Mesenchymal stem cell (in vitro differentiated cells and primary cell): ENCODE results near the gene DNAH10.

Experiments used
- DNase-seq: peaks from one replicate; pipeline ENCODE4 v3.0.0-alpha.2; 2013
- H2AFZ ChIP-seq: one replicate; pipeline ENCODE4 v1.6.1; 2013; ENCODE audit warnings: low read depth, mild to moderate bottlenecking, control low read depth, inconsistent platforms, low read length, moderate library complexity
- H2AK5ac ChIP-seq: 2 replicates; pipeline ENCODE4 v1.6.1; 2013; ENCODE audit warnings: low read length, moderate library complexity, mild to moderate bottlenecking, inconsistent platforms; ENCODE audit not compliant: severe bottlenecking
- H2BK120ac ChIP-seq: one replicate; pipeline ENCODE4 v1.6.1; 2013; ENCODE audit warnings: low read depth, mild to moderate bottlenecking, inconsistent platforms, low read length, moderate library complexity
- H2BK12ac ChIP-seq, 2 experiments: one replicate each; pipeline ENCODE4 v1.6.1; 2013; ENCODE audit warnings: inconsistent platforms in 2 of 2, low read length in 2 of 2, mild to moderate bottlenecking in 2 of 2, moderate library complexity in 2 of 2, control low read depth in 1 of 2
- H2BK15ac ChIP-seq: one replicate; pipeline ENCODE4 v1.6.1; 2013; ENCODE audit warnings: mild to moderate bottlenecking, low read depth, inconsistent platforms; ENCODE audit not compliant: poor library complexity, severe bottlenecking
- H2BK5ac ChIP-seq: 2 replicates; pipeline ENCODE4 v1.6.1; 2013; ENCODE audit warnings: low read depth, mild to moderate bottlenecking, low read length, control low read depth, inconsistent platforms; ENCODE audit not compliant: poor library complexity, severe bottlenecking
- H3K14ac ChIP-seq, 2 experiments: one replicate each; pipeline ENCODE4 v1.6.1; 2013; ENCODE audit warnings: inconsistent platforms in 2 of 2, low read length in 2 of 2, control low read depth in 1 of 2, mild to moderate bottlenecking in 1 of 2, moderate library complexity in 1 of 2
- H3K18ac ChIP-seq, 2 experiments: one replicate each; pipeline ENCODE4 v1.6.1; 2013; ENCODE audit warnings: inconsistent platforms in 2 of 2, low read length in 2 of 2, control low read depth in 1 of 2, low read depth in 1 of 2, mild to moderate bottlenecking in 1 of 2
- H3K23ac ChIP-seq, 2 experiments: one replicate each; pipeline ENCODE4 v1.6.1; 2013; ENCODE audit warnings: inconsistent platforms in 2 of 2, low read length in 2 of 2, mild to moderate bottlenecking in 2 of 2, moderate library complexity in 2 of 2, control low read depth in 1 of 2
- H3K27ac ChIP-seq: 2 replicates; pipeline ENCODE4 v1.5.1; 2013; ENCODE audit warnings: mild to moderate bottlenecking, moderate library complexity, low read length, control low read depth, inconsistent platforms; ENCODE audit not compliant: poor library complexity, severe bottlenecking
- H3K27me3 ChIP-seq, 2 experiments: 2 replicates each; pipeline versions ENCODE4 v1.6.1 to v1.7.0; 2013; ENCODE audit warnings: low read length in 2 of 2, mild to moderate bottlenecking in 2 of 2, moderate library complexity in 2 of 2, control low read depth in 1 of 2, inconsistent platforms in 1 of 2; ENCODE audit not compliant: control insufficient read depth in 1 of 2, insufficient read depth in 1 of 2
- H3K36me3 ChIP-seq, 2 experiments: 2 replicates each; pipeline versions ENCODE4 v1.6.1 to v1.7.0; 2013; ENCODE audit warnings: low read length in 2 of 2, control low read depth in 1 of 2, inconsistent platforms in 1 of 2, low read depth in 1 of 2, mild to moderate bottlenecking in 1 of 2; ENCODE audit not compliant: insufficient read depth in 2 of 2, control insufficient read depth in 1 of 2
- H3K4ac ChIP-seq, 2 experiments: one replicate each; pipeline ENCODE4 v1.6.1; 2013; ENCODE audit warnings: inconsistent platforms in 2 of 2, low read length in 2 of 2, mild to moderate bottlenecking in 2 of 2, moderate library complexity in 2 of 2, control low read depth in 1 of 2, low read depth in 1 of 2
- H3K4me1 ChIP-seq: 2 replicates; pipeline ENCODE4 v1.6.1; 2013; ENCODE audit warnings: low read depth, low read length, control low read depth; ENCODE audit not compliant: control insufficient read depth, insufficient read depth
- H3K4me2 ChIP-seq: 2 replicates; pipeline ENCODE4 v1.6.1; 2013; ENCODE audit warnings: low read length, mild to moderate bottlenecking, inconsistent platforms; ENCODE audit not compliant: poor library complexity, severe bottlenecking
- H3K4me3 ChIP-seq, 2 experiments: 2 replicates each; pipeline versions ENCODE4 v1.5.1 to v1.7.0; 2013; ENCODE audit warnings: low read length in 2 of 2, mild to moderate bottlenecking in 2 of 2, control low read depth in 1 of 2, low read depth in 1 of 2; ENCODE audit not compliant: insufficient read depth in 1 of 2
- H3K79me1 ChIP-seq: replicated peaks from 2 replicates; pipeline ENCODE4 v1.6.1; 2013; ENCODE audit warnings: mild to moderate bottlenecking, control low read depth, low read length, inconsistent platforms; ENCODE audit not compliant: poor library complexity, severe bottlenecking
- H3K9ac ChIP-seq: 2 replicates; pipeline ENCODE4 v1.7.0; 2013; ENCODE audit warnings: mild to moderate bottlenecking, low read length, moderate library complexity
- H3K9me3 ChIP-seq: 2 replicates; pipeline ENCODE4 v1.7.0; 2013; ENCODE audit warnings: mild to moderate bottlenecking, low read length; ENCODE audit not compliant: control insufficient read depth
- H4K8ac ChIP-seq: one replicate; pipeline ENCODE4 v1.6.1; 2013; ENCODE audit warnings: inconsistent platforms, mild to moderate bottlenecking, low read length, moderate library complexity
- H4K91ac ChIP-seq: one replicate; pipeline ENCODE4 v1.6.1; 2013; ENCODE audit warnings: mild to moderate bottlenecking, low read length, inconsistent platforms
- WGBS: methylation state at CpG from one replicate; pipeline ENCODE4 v1.1.7; 2013; ENCODE audit warnings: mixed read lengths; 5-methylcytosine and 5-hydroxymethylcytosine counted together

The DNAH10 gene

GRCh38 chr12:123839826-123840225 is 77.7 kb downstream of the DNAH10 start:
- Histone ChIP-seq H2AFZ (no peak overlapping the region), H3K4me2 (no peak overlapping the region), H2BK120ac (no peak overlapping the region), H2AK5ac (no peak overlapping the region), H2BK15ac (no peak overlapping the region), H3K4me1 (no peaks in the 10 kb centered on the region), H3K79me1 (no peaks in the 10 kb centered on the region), H3K4me3 (no peak overlapping the region), H4K8ac (no peak overlapping the region), H3K9me3 (peaks cover 8% of the 10 kb centered on the region), H3K18ac (no peak overlapping the region), H4K91ac (no peak overlapping the region), H3K4ac (no peak overlapping the region), H3K27ac (no peak overlapping the region), H2BK5ac (no peak overlapping the region), H2BK12ac (no peak overlapping the region), H3K9ac (no peak overlapping the region), H3K23ac (no peak overlapping the region), H3K27me3 (peaks cover 7 to 14% of the 10 kb centered on the region in 2 experiments), H3K14ac (no peak overlapping the region), H3K36me3 (no peaks in the 10 kb centered on the region)
- 67% methylated on average over 6 of the region's 6 CpGs for WGBS
- DNase-seq = peak; percentile 54

GRCh38 chr12:123840765-123841425 is 78.8 kb downstream of the DNAH10 start:
- no peak overlapping the region for H4K8ac ChIP-seq
- H3K27me3 ChIP-seq = peaks cover 7 to 14% of the 10 kb centered on the region in 2 experiments
- no peak overlapping the region for H2BK5ac ChIP-seq
- no peak overlapping the region for H3K14ac ChIP-seq
- no peak overlapping the region for H3K23ac ChIP-seq
- H3K4me1 ChIP-seq = no peaks in the 10 kb centered on the region
- H3K4me3 ChIP-seq = no peak overlapping the region
- no peak overlapping the region for H3K4ac ChIP-seq
- no peak overlapping the region for H3K27ac ChIP-seq
- H2BK15ac ChIP-seq = no peak overlapping the region
- no peaks in the 10 kb centered on the region for H3K36me3 ChIP-seq
- no peak overlapping the region for H3K18ac ChIP-seq
- H3K9me3 ChIP-seq = no peaks in the 10 kb centered on the region
- WGBS = 91% methylated on average over 16 of the region's 16 CpGs
- H3K9ac ChIP-seq = no peak overlapping the region
- H4K91ac ChIP-seq = no peak overlapping the region
- H2AK5ac ChIP-seq = no peak overlapping the region
- no peak overlapping the region for H2AFZ ChIP-seq
- no peak for DNase-seq
- H2BK12ac ChIP-seq = peak overlapping the region in 1 of 2 experiments; percentile 15
- no peak overlapping the region for H3K4me2 ChIP-seq
- H2BK120ac ChIP-seq = no peak overlapping the region
- H3K79me1 ChIP-seq = no peaks in the 10 kb centered on the region

GRCh38 chr12:123843912-123844748 is 82.0 kb downstream of the DNAH10 start:
- no peaks in the 10 kb centered on the region for H3K79me1 ChIP-seq
- H3K18ac ChIP-seq = no peak overlapping the region
- no peak overlapping the region for H3K4me3 ChIP-seq
- no peak overlapping the region for H4K8ac ChIP-seq
- no peaks in the 10 kb centered on the region for H3K36me3 ChIP-seq
- H3K9me3 ChIP-seq = no peaks in the 10 kb centered on the region
- H3K4me1 ChIP-seq = no peaks in the 10 kb centered on the region
- no peak overlapping the region for H3K4ac ChIP-seq
- no peak for DNase-seq
- H4K91ac ChIP-seq = no peak overlapping the region
- no peak overlapping the region for H2BK120ac ChIP-seq
- no peak overlapping the region for H3K23ac ChIP-seq
- peaks cover 5 to 20% of the 10 kb centered on the region in 2 experiments for H3K27me3 ChIP-seq
- no peak overlapping the region for H3K9ac ChIP-seq
- no peak overlapping the region for H3K27ac ChIP-seq
- H3K14ac ChIP-seq = no peak overlapping the region
- no peak overlapping the region for H3K4me2 ChIP-seq
- H2BK12ac ChIP-seq = no peak overlapping the region
- H2BK15ac ChIP-seq = no peak overlapping the region
- WGBS = 62% methylated on average over 11 of the region's 14 CpGs
- H2AK5ac ChIP-seq = no peak overlapping the region
- H2BK5ac ChIP-seq = no peak overlapping the region
- H2AFZ ChIP-seq = no peak overlapping the region

- H3K27ac ChIP-seq = no peak overlapping the region
- no peak overlapping the region for H2BK15ac ChIP-seq
- WGBS = 90% methylated on average over 19 of the region's 19 CpGs
- H2BK5ac ChIP-seq = no peak overlapping the region
- H3K9me3 ChIP-seq = no peaks in the 10 kb centered on the region
- no peak overlapping the region for H2BK12ac ChIP-seq
- H3K4ac ChIP-seq = no peak overlapping the region
- H3K9ac ChIP-seq = no peak overlapping the region
- H3K79me1 ChIP-seq = no peaks in the 10 kb centered on the region
- no peak overlapping the region for H3K23ac ChIP-seq
- H3K27me3 ChIP-seq = peaks cover 15 to 32% of the 10 kb centered on the region in 2 experiments
- H3K4me1 ChIP-seq = no peaks in the 10 kb centered on the region
- H3K4me3 ChIP-seq = no peak overlapping the region
- no peak overlapping the region for H4K8ac ChIP-seq
- H3K36me3 ChIP-seq = no peaks in the 10 kb centered on the region
- H2AFZ ChIP-seq = no peak overlapping the region
- no peak overlapping the region for H3K14ac ChIP-seq
- H3K18ac ChIP-seq = no peak overlapping the region
- no peak overlapping the region for H2AK5ac ChIP-seq
- H2BK120ac ChIP-seq = no peak overlapping the region
- no peak for DNase-seq
- H4K91ac ChIP-seq = no peak overlapping the region
- no peak overlapping the region for H3K4me2 ChIP-seq
These were observed 83.8 kb downstream of the DNAH10 start for GRCh38 chr12:123845881-123846280.
